ENCODE results near the gene TUBA8.

DNA sequence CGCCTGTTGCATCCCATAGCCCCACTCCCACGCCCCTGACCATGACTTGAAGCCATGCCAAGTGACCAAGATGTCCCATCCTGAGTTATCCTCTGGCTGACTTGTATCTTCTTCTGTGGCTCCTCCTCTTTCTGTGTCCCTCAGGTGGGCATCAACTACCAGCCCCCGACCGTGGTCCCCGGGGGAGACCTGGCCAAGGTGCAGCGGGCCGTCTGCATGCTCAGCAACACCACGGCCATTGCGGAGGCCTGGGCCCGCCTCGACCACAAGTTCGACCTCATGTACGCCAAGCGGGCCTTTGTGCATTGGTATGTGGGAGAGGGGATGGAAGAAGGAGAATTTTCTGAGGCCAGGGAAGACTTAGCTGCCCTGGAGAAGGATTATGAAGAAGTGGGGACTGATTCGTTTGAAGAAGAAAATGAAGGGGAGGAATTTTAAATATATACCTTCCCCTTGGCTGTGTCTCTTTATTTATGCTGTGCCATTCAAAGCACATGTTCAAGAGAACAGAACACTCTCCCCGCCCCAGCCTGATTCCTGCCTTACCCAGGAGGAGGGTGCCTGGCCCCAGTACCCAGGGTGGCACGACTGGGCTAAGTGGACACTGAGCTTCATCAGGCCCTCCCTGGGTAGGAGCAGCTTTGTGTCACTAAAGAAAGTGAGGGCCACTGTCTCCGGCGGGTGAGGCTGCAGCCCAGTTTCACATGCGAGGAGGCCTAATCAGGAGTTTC is 20.3 kb downstream of the TUBA8 start:
- TF ChIP-seq, protein P1, sequence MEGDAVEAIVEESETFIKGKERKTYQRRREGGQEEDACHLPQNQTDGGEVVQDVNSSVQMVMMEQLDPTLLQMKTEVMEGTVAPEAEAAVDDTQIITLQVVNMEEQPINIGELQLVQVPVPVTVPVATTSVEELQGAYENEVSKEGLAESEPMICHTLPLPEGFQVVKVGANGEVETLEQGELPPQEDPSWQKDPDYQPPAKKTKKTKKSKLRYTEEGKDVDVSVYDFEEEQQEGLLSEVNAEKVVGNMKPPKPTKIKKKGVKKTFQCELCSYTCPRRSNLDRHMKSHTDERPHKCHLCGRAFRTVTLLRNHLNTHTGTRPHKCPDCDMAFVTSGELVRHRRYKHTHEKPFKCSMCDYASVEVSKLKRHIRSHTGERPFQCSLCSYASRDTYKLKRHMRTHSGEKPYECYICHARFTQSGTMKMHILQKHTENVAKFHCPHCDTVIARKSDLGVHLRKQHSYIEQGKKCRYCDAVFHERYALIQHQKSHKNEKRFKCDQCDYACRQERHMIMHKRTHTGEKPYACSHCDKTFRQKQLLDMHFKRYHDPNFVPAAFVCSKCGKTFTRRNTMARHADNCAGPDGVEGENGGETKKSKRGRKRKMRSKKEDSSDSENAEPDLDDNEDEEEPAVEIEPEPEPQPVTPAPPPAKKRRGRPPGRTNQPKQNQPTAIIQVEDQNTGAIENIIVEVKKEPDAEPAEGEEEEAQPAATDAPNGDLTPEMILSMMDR (IDR thresholded peaks at IDR 0.05), result no peak
- TF ChIP-seq POLR2AphosphoS5 (IDR thresholded peaks at IDR 0.05; ENCODE audit: insufficient read depth in 1 of 2, low read depth in 1 of 2), result no peak

All from vagina (tissue), 2 donors.